Ishikawa (cell line): ENCODE data around the gene ACOX3.

Experiments used
- CEBPB ChIP-seq: IDR thresholded peaks from 2 replicates; pipeline ENCODE4 v1.6.1; 2012
- CREB1 ChIP-seq: IDR thresholded peaks from 2 replicates; pipeline ENCODE4 v1.6.1; 2012; ENCODE audit warnings: low read depth
- EGR1 ChIP-seq: IDR thresholded peaks from 2 replicates; pipeline ENCODE4 v1.6.1; 2012
- EP300 ChIP-seq: IDR thresholded peaks from 2 replicates; pipeline ENCODE4 v1.6.1; 2012; ENCODE audit warnings: borderline replicate concordance
- FOXM1 ChIP-seq: IDR thresholded peaks from 2 replicates; pipeline ENCODE4 v1.6.1; 2012; ENCODE audit warnings: low read depth, borderline replicate concordance
- MAX ChIP-seq: IDR thresholded peaks from 2 replicates; pipeline ENCODE4 v1.6.1; 2012
- NFIC ChIP-seq: IDR thresholded peaks from 2 replicates; pipeline ENCODE4 v1.6.1; 2012
- RAD21 ChIP-seq: IDR thresholded peaks from 2 replicates; pipeline ENCODE4 v1.6.1; 2012; ENCODE audit warnings: low read depth
- REST ChIP-seq: IDR thresholded peaks from 2 replicates; pipeline ENCODE4 v1.6.1; 2012; ENCODE audit warnings: low read depth, mild to moderate bottlenecking
- TAF1 ChIP-seq: IDR thresholded peaks from 2 replicates; pipeline ENCODE4 v1.6.1; 2012; ENCODE audit warnings: low read depth, mild to moderate bottlenecking
- TCF12 ChIP-seq: IDR thresholded peaks from 2 replicates; pipeline ENCODE4 v1.6.1; 2012; ENCODE audit warnings: low read depth
- TEAD4 ChIP-seq: IDR thresholded peaks from 2 replicates; pipeline ENCODE4 v1.6.1; 2012
- USF1 ChIP-seq: IDR thresholded peaks from 2 replicates; pipeline ENCODE4 v1.6.1; 2012
- YY1 ChIP-seq: IDR thresholded peaks from 2 replicates; pipeline ENCODE4 v1.6.1; 2012; ENCODE audit warnings: low read depth
- ZBTB7A ChIP-seq: IDR thresholded peaks from 2 replicates; pipeline ENCODE4 v1.6.1; 2012; ENCODE audit warnings: low read depth

ACOX3 gene

DNA sequence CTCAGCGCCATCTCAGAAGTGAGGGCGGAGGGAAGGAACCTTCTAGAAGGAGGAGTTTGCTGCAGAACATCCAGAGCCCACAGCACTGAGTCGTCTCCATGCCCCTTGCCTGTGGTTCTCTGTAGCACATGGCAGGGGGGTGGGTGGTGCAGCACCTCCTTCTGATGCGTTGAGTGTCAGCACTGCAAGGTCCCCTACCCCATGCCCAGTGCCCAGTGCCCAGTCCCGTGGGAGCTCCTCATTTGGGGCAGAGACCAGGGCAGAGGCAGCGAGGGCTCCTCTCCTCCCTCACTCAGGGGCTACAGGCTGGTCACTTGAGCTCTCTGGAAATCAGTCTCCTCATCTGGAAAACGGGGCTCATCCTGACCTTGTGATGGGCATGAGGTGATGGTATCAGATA is 92.9 kb downstream of the ACOX3 start:
- TF ChIP-seq TCF12 = no peak
- no peak for TF ChIP-seq CREB1
- TF ChIP-seq MAX = no peak
- TF ChIP-seq TEAD4 = no peak
- TF ChIP-seq EGR1 = no peak

DNA sequence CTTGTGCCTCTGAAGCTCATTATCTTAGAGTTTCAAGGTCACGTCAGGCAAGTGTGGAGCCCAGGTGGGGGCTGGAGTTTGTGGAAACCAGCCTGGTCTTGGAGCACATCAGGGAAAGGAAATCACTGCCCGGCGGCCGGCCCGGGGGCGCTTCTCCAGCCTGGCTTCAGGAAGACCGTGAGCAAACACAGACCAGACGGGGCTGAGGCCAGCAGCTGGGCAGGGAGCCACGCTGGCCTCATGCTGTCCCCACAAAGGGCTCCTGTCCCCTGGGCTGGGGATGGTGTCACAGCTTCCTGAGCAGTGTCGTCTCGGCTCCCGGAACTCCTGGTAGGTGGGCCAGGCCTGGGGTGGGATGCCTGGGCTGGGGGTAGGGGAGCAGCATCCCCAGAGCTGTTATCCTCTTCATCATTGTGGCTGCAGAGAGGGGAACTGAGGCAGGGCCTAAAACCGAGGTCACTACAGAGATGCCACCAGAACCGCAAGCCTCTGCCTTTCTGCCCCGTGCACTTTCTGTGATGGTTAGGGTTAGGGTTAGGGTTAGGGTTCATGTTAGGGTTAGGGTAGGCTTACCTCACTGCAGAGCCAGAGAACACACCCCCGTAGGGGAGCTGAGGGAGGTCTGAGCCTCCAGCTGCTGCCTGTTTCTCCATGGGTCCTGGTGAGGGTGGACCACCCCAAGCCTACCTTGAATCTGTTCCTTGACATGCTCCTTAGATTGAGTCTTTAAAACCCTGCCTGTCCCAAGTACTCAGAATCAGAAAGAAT is 93.5 kb downstream of the ACOX3 start:
- TF ChIP-seq CEBPB (no peak), MAX (no peak), ZBTB7A (no peak), REST (no peak), TEAD4 (no peak), NFIC (no peak), USF1 (no peak), FOXM1 (no peak), EP300 (no peak), RAD21 (no peak)

GRCh38 chr4:8345946-8346814 is 94.3 kb downstream of the ACOX3 start:
- TF ChIP-seq CEBPB = no peak

GRCh38 chr4:8345053-8345945 is 95.2 kb downstream of the ACOX3 start:
- TF ChIP-seq TAF1 (no peak), USF1 (no peak)

DNA sequence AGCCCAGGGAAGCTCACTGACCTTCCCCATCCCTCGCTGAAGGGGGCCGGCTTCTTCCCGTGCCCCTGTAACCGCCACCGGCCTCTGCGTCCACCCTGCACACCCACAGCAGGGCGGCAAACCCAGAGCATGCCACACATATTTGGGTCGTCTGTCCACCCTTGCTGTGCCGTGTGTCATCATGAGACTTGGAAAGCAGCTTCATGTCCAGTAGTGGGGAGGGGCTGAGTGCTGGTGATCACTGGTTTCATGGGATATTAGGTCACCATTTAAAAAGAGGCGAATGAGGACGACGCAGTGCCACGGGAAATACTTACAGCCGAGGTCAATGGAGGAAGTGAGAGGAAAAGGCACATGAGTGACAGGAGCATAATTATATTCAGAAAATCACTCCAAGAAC is 96.1 kb downstream of the ACOX3 start:
- TF ChIP-seq TCF12 = no peak
- no peak for TF ChIP-seq REST
- TF ChIP-seq YY1 = no peak
- no peak for TF ChIP-seq NFIC
- no peak for TF ChIP-seq TEAD4

DNA sequence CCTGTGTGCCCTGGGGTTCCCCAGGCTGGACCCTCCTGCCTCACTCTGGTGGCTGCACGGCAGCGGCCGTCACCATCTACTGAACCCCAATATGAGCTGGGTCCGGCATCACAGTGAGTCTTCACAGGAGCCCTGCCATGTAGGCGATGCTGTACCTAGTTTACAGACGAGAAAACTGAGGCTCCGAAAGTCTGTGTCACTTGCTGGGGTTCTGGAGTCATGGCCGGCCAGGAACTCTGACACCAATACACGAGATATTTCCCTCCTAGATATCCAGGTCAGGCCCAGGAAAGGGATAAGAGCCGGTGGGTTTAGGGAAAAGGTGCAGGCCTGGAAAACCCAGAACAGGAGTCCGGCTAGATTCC is 96.6 kb downstream of the ACOX3 start:
- no peak for TF ChIP-seq FOXM1
- no peak for TF ChIP-seq EGR1
- TF ChIP-seq RAD21 = no peak
- no peak for TF ChIP-seq TEAD4
- no peak for TF ChIP-seq REST
- TF ChIP-seq NFIC = no peak
- TF ChIP-seq ZBTB7A = no peak
- TF ChIP-seq YY1 = no peak
- TF ChIP-seq EP300 = no peak
- no peak for TF ChIP-seq TCF12
- no peak for TF ChIP-seq MAX
- TF ChIP-seq CREB1 = no peak
